ENCODE results near the gene CHL1. TPM values are rescaled to one million over a fixed set of nuclear protein-coding genes. Genes with fewer than 3 reads are reported as not detected.

CHL1 gene
- total and polyA plus RNA-seq, 8 donors: 0.23 to 3.4 (median 2.0) TPM

DNA sequence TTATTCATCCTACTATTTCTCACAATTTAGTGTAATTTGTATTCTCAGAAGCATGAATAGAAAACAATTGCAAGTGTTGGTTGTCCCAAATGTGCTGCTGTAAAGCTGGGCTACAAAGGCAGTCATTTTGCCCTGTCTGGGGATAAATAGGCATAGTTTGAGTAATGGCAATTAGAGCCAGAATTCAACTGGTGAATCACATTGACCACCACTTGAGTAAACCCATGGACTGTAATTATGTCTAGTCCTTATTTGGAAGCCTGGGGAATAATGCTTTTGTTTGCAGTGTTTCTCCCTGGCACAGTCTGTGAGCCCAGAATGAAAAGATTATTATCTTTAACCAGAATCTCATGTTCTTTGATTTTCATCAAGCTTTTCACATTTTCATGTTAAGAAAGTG lies 30.5 kb upstream of the CHL1 start:
- TF ChIP-seq, protein P1, sequence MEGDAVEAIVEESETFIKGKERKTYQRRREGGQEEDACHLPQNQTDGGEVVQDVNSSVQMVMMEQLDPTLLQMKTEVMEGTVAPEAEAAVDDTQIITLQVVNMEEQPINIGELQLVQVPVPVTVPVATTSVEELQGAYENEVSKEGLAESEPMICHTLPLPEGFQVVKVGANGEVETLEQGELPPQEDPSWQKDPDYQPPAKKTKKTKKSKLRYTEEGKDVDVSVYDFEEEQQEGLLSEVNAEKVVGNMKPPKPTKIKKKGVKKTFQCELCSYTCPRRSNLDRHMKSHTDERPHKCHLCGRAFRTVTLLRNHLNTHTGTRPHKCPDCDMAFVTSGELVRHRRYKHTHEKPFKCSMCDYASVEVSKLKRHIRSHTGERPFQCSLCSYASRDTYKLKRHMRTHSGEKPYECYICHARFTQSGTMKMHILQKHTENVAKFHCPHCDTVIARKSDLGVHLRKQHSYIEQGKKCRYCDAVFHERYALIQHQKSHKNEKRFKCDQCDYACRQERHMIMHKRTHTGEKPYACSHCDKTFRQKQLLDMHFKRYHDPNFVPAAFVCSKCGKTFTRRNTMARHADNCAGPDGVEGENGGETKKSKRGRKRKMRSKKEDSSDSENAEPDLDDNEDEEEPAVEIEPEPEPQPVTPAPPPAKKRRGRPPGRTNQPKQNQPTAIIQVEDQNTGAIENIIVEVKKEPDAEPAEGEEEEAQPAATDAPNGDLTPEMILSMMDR (IDR thresholded peaks at IDR 0.05): no peak
- H3K27ac ChIP-seq: no peak overlapping the region
- no peaks in the 10 kb centered on the region for H3K36me3 ChIP-seq
- ATAC-seq: no peak
- intact Hi-C loops (cut with DNase I): no loop called here
- no peak for DNase-seq
- no peaks in the 10 kb centered on the region for H3K4me1 ChIP-seq
- FAIRE-seq: no peak
- H3K27me3 ChIP-seq: no peaks in the 10 kb centered on the region
- H3K4me3 ChIP-seq: no peak overlapping the region
- H3K9me3 ChIP-seq: no peaks in the 10 kb centered on the region

GRCh38 chr3:166799-167198 lies 29.8 kb upstream of the CHL1 start:
- no peaks in the 10 kb centered on the region for H3K4me1 ChIP-seq
- FAIRE-seq: no peak
- 75 to 87% methylated on average over 5 of the region's 5 CpGs for WGBS, 2 donors

DNA sequence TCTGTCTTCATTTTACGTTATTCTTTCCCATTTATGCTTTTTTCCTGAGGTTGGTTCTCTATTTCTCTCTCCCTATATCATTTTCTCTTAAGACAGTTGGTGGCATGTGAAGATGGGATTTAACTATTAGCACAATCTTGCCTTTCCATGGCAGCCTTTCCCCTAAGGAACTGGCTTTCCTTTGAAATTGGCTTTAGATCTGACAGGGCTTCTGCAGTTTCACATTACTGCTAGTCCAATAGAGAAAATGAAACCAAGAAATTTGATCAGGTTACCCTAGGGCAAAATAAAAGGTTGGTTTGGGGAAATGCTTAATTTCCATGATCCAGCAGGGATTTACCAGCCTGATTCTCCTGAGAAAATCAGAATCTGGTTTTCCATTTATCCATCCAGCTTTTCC lies 22.7 kb upstream of the CHL1 start:
- ATAC-seq: peak in 1 of 4 donors; percentile 18
- Histone ChIP-seq H3K27ac (no peak overlapping the region), H3K27me3 (peaks cover 0 to 5% (median 0%) of the 10 kb centered on the region in 4 donors), H3K36me3 (no peaks in the 10 kb centered on the region), H3K9me3 (no peaks in the 10 kb centered on the region), H3K4me3 (no peak overlapping the region), H3K4me1 (no peaks in the 10 kb centered on the region)
- no peak for DNase-seq
- FAIRE-seq: no peak
- TF ChIP-seq, protein P1 (IDR thresholded peaks at IDR 0.05): no peak
- WGBS, 2 donors: 47 to 50% methylated on average over 1 of the region's 1 CpG
- intact Hi-C loops (cut with DNase I): no loop called here

More at GRCh38 chr3:166799-167198, 29.8 kb upstream of the CHL1 start:
- TF ChIP-seq, protein P1 (IDR thresholded peaks at IDR 0.05): no peak
- H3K27me3 ChIP-seq: no peaks in the 10 kb centered on the region
- no peak overlapping the region for H3K4me3 ChIP-seq
- H3K27ac ChIP-seq: no peak overlapping the region
- intact Hi-C loops (cut with DNase I): no loop called here
- no peaks in the 10 kb centered on the region for H3K36me3 ChIP-seq
- H3K9me3 ChIP-seq: no peaks in the 10 kb centered on the region
- DNase-seq (no peak), ATAC-seq (no peak)

DNA sequence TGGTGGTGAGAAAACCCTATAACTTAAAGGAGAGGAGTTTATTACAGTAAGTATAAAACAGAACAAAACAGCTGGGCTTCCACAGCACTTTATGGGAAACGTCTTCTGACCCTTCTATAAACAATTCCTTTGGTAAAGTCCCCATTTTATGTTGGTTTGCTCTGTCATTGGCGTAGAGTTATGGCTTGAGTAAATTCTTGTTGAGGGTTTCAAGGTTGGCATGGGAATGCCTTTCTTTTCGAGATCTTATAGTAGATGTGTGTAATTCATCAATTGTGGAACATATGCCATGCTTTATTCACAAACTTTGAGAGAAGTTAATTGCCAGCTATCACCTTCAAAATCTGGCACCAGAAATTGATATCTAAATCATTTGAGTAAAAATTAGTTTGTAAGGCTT lies 11.6 kb upstream of the CHL1 start:
- FAIRE-seq (no peak), ATAC-seq (no peak), DNase-seq (no peak)
- Histone ChIP-seq H3K27ac (no peak overlapping the region), H3K4me1 (no peaks in the 10 kb centered on the region), H3K36me3 (no peaks in the 10 kb centered on the region), H3K4me3 (no peak overlapping the region), H3K9me3 (no peaks in the 10 kb centered on the region), H3K27me3 (peaks cover 0 to 3% (median 0%) of the 10 kb centered on the region in 4 donors)
- WGBS, 2 donors: 49 to 51% methylated on average over 3 of the region's 3 CpGs
- intact Hi-C loops (cut with DNase I): no loop called here
- TF ChIP-seq, protein P1 (IDR thresholded peaks at IDR 0.05): no peak

DNA sequence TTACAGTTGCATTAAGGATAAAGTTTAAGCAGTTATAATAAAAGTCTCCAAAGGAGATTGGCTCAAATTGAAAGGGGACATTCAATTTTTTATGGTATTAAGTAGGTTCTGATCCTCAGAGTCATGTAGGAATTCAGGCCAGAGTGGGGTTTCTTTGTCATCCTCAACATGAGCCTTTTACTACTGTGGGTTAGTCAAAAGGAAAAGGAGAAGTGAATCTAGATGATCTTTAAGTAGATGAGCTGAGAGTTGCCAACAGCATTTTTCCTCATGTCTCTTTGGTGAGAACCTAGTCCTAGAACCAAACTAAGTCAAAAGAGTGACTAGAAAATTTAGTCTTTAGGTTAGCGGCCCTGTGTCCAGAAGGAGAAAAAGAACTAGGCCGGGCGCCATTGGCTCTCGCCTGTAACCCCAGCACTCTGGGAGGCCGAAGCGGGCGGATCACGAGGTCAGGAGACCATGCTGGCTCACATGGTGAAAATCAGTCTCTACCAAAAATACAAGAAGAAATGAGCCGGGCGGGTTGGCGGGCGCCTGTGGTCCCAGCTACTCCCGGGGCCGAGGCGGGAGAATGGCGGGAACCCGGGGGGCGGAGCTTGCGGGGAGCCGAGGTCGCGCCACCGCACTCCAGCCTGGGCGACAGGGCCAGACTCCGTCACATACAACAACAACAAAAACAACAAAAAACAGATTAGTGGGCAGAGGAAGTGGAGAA lies 4.2 kb upstream of the CHL1 start:
- TF ChIP-seq, protein P1 (IDR thresholded peaks at IDR 0.05): no peak
- no peaks in the 10 kb centered on the region for H3K36me3 ChIP-seq
- FAIRE-seq: no peak
- no peak overlapping the region for H3K27ac ChIP-seq
- H3K4me3 ChIP-seq: no peak overlapping the region
- WGBS, 2 donors: 79 to 81% methylated on average over 25 of the region's 25 CpGs
- H3K4me1 ChIP-seq: peaks cover 0 to 6% (median 1%) of the 10 kb centered on the region in 3 donors
- intact Hi-C loops (cut with DNase I): no loop called here
- H3K9me3 ChIP-seq: no peaks in the 10 kb centered on the region
- peaks cover 0 to 12% (median 4%) of the 10 kb centered on the region in 4 donors for H3K27me3 ChIP-seq
- ATAC-seq: no peak
- peak in 2 of 6 donors; percentile 8 to 45 for DNase-seq
